Hematopoietic multipotent progenitor cell treated with erythropoietin and hydrocortisone succinate and interleukin-3 and kit ligand, for 15 days (in vitro differentiated cells): ENCODE results near the gene CXCL16.

Experiments
- DNase-seq: peaks from one replicate; pipeline ENCODE4 v3.0.0-alpha.2; 2015; ENCODE audit warnings: low spot score

The CXCL16 gene

DNA sequence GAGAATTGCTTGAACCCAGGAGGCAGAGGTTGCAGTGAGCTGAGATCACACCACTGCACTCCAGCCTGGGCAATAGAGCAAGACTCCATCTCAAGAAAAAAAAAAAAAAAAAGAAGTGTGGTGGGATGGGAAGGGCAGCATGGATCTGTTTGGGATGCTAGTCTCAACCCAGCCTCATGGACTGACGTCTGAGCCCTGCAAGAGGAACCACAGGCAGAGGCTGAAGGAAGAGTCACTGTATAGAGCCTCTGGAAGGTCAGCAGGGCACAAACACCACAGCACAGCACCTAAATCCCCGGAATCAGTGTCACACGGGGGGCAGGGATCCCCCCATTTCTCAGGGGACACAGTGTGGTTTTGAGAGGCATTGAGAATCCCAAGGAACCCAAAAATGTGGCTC lies 10.9 kb upstream of the CXCL16 start:
- no peak for DNase-seq

DNA sequence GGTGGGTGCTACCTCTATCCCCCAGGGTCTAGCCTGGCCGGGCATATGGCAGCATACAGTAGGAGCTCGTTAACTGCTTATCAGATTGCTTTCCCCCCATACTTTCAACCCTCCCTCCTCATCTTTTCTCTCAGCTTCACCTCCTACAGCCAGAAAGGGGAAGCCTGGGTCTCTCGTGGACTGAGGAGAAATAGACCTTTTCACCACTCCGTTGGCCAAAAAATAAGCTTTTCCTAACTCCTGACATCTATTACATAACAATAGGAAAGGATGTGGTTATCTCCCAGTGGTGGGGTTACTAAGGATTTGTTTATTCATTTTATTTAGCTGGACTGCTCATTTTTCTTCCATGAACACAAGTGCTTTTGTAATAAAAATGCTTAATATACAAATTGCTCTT lies 9.0 kb upstream of the CXCL16 start:
- no peak for DNase-seq

- no peak for DNase-seq
These were observed 8.1 kb upstream of the CXCL16 start for GRCh38 chr17:4747847-4748246.

- no peak for DNase-seq
These were observed 5.6 kb upstream of the CXCL16 start for GRCh38 chr17:4744999-4745969.

DNA sequence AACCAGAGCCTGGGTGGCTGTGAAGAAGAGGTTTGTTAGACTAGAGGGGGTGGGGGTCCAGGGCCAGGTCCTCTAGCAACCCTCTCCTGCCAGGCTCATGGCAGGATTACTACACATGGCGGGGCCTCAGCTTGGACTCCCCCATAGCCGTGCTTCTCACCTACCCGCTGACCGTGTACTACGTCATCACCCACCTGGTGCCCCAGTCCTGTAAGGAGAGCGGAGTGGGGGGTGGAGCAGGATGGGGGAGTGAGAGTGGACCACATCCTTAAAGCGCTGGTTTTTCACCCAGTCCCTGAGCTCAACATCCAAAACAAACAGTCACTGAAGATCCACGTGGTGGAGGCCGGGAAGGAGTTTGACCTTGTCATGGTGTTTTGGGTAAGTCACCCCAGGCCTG lies 4.2 kb upstream of the CXCL16 start:
- DNase-seq = no peak

- no peak for DNase-seq
These were observed 3.5 kb upstream of the CXCL16 start for GRCh38 chr17:4743216-4743615.

GRCh38 chr17:4742629-4743028 lies 2.9 kb upstream of the CXCL16 start:
- no peak for DNase-seq

DNA sequence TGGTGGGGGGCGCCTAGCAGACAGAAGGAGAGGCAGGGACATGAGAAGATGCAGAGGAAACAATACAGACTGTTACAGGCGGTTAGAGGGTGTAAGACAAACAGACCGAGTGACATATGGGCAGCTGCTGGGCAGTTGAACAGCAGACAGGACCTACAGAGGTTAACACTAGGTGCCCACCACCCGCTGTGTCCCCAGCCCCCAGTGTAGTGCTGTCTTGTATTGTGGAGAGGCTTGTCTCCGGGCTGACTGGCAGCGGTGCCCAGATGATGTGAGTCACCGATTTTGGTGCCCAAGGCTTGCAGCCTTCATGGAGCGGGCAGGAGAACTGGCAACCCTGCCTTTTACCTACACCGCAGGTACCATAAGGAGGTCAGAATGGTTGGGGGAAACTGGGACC lies 2.4 kb upstream of the CXCL16 start:
- DNase-seq = no peak

- DNase-seq = no peak
These were observed 1.8 kb upstream of the CXCL16 start for GRCh38 chr17:4741544-4741943.

DNA sequence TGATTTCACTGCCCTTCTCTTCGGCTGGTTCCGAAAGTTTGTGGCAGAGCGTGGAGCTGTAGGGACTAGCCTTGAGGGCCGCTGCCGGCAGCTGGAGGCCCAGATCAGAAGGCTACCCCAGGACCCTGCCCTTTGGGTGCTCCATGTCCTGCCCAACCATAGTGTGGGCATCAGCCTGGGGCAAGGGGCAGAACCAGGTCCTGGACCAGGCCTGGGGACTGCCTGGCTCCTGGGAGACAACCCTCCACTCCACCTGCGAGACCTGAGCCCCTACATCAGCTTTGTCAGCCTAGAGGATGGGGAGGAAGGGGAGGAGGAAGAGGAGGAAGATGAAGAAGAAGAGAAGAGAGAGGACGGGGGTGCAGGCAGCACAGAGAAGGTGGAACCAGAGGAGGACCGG lies 856 bp upstream of the CXCL16 start:
- DNase-seq = no peak

- DNase-seq = no peak
These were observed 260 bp upstream of the CXCL16 start for GRCh38 chr17:4740025-4740351.

DNA sequence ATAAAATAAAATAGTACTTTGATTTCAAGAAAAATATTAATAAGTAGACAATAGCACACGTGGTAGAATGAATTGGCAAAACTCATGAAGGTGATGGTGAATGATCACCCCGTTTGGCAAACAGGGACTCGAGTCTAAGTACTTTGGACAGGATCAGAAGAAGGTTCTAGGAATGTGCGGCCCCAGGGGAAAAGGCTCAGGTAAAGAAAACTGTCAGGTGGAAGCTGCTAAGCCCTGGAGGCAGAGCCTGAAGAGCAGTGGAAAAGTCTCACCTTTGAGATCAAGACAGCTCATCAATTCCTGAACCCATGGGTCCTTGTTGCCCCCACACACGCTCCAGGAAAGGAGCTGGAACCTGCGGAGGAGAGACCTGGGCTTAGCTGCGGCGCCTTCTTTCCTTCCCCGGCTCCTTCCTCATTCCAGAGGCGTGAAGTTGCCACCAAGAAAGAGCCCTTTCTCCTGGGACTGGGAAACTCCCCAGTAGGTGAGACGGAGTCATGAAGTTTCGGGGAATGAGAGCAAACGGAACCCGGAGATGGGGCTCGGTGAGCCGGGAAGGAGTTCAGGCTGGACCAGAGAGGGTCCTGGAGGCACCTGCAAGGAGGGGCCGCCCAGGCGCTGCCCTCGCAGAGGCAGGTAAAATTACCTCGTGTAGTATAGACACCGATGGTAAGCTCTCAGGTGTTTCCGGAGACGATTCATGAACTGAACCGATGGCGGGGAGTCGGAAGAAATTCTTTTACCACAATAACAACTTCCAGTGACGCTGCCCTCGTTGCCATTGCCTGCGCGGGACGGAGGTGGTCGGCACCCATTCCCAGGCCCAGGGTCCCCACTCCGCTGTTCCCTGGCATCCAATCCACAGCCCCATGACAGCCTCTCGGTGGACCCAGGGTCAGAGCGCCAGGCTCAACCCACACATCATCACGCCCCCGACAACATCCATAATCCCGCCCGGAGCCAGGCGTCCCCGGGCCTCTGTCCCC lies 1.3 kb downstream of the CXCL16 start:
- no peak for DNase-seq

DNA sequence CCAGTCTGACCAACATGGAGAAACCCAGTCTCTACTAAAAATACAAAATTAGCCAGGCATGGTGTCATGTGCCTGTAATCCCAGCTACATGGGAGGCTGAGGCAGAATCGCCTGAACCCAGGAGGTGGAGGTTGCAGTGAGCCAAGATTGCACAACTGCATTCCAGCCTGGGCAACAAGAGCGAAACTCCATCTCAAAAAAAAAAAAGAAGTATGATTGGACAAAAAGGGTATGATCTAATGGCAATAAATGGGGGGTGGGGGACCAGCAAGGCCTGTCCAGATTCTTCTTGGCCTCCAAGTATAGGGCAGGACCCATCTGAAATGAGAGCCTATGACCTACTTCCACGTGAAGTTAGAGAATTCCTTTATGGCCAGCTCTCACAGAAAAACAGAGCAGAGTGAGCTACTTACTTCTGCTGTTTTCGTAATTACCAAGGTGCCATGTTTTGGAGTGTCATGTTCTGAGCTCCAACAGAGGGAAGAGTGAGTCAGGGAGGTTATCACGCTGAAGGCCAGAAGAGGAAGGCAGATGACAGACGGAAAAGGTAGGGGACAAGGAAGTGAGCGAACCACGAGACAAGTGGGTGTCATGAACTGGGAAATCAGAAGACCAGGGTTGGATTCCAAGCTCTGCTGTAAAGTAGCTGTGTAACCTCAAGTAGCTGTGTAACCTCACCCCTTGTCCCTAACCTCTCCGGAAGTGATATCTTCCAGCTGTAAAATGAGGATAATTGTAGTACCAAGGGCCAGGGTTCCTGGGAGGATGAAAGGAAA lies 3.7 kb downstream of the CXCL16 start:
- no peak for DNase-seq

GRCh38 chr17:4734857-4735475 lies 4.8 kb downstream of the CXCL16 start:
- no peak for DNase-seq

GRCh38 chr17:4733073-4733531 lies 6.6 kb downstream of the CXCL16 start:
- DNase-seq = no peak

GRCh38 chr17:4728124-4728523 lies 11.6 kb downstream of the CXCL16 start:
- peak; percentile 50 for DNase-seq

DNA sequence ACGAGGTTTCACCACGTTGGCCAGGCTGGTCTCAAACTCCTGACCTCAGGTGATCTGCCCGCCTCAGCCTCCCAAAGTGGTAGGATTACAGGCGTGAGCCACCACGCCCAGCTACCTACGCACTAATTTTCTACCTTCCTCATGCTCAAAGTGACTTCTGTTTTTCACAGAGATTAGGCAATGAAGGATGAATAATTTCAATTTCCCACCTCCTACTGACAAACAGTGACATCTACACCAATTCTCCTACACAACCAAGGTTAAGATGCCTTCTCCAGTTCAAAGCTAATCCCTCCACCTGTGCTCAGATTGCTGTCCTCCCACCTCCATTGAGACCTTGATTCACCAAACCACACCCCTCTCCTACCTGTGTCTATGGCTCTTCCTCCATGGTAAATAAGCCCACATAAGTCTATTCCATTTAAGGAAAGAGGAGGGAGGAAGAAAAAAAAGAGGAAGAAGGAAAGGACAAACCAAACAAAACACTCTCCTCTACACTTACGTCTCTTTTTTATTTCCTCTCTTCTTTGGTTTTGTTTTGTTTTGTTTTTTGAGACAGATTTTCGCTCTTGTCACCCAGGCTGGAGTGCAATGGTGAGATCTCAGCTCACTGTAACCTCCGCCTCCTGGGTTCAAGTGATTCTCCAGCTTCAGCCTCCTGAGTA lies 13.9 kb downstream of the CXCL16 start:
- no peak for DNase-seq

DNA sequence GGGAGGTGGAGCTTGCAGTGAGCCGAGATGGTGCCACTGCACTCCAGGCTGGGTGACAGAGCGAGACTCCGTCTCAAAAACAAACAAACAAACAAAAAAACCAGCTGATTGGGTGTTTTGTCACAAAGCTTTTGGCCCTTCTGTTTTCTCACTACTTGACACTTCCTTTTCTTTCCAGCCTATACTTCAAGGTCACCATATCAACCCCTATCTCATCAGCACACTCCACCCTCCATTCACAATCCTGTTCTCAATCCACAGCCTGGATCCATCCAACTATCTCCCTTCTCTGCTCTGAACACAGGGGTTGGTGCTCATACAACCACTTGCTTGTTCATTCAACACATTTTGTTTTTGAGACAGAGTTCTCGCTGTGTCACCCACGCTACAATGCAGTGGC lies 15.1 kb downstream of the CXCL16 start:
- DNase-seq = no peak

GRCh38 chr17:4722678-4723240 lies 17.0 kb downstream of the CXCL16 start:
- no peak for DNase-seq
